ENCODE data around the gene FAM163A. TPM values are rescaled to one million over a fixed set of nuclear protein-coding genes. Genes with fewer than 3 reads are reported as not detected.

FAM163A gene
- total RNA-seq, 1 donor from 2014 or later: not detected

DNA sequence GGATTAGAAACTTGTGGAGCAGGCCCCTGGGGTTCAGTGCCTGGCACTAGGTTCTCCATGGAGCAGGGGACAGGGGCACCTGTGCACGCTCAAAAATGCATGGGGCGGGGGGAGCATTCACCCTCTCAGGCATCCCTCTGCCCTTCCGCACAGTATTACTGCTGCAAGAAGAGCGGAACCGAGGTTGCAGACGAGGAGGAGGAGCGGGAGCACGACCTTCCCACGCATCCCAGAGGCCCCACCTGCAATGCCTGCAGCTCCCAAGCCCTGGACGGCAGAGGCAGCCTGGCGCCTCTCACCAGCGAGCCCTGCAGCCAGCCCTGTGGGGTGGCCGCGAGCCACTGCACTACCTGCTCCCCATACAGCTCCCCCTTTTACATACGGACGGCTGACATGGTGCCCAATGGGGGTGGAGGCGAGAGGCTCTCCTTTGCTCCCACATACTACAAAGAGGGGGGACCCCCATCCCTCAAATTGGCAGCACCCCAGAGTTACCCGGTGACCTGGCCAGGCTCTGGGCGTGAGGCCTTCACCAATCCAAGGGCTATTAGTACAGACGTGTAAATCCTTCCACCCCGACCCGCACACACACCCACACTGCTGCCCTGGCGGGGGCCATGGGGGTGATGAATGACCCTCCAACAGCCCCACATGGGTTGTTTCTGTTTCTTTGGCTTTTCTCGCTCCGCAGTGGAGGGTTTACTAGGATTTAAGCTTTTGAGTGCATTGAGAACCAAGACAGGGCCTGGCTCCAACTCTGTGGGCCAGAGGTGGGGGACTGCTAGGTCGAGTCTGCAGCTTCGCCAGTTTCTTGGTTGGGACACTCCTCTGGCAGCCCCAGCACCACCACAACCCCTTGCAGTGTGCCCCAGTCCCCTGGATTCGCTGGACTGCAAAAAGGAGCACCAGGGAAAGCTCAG is 70.8 kb downstream of the FAM163A start:
- intact Hi-C loops (cut with micrococcal nuclease): loop anchor here (1.0 to 10.0 kb wide), 4 partner anchors 69 to 1279 kb away; partner anchors contain the start of genes TOR1AIP1 and TOR3A

DNA sequence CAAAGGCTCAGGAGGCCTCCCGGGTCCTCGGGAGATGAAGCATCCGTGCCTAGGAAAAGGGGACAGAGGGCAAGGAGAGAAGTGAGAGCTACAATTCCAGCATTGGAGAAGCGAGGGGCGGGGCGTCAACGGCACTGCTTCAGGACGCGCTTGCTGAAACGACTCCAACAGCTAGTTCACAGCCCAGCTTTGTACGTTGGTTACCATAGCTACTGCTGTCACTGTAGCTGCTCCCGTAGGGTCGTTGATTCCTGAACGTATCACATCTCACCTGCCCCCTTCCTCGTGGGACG is 71.4 kb downstream of the FAM163A start:
- intact Hi-C loops (cut with micrococcal nuclease): loop anchor here (1.0 to 10.0 kb wide), 4 partner anchors 68 to 1280 kb away; partner anchors contain the start of genes TOR1AIP1 and TOR3A

DNA sequence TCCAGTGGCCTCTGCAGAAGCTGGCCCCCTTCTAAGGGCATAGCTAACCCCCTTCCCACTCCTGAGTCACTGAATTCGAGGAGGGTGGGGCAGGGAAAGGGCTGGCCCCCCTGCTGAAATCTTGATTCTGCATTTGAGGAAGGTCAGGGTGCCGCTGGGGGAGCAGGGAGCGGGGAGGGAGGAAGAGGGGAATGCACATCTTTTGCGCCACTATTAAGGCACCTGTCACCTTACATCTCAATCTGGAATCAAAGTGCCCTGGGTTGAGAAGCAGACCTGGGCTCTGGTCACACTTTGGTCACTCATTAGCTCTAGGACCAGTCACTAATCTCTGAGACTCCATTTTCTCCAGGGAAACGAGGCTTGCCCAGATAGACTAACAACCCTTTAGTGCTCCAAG is 72.5 kb downstream of the FAM163A start:
- intact Hi-C loops (cut with micrococcal nuclease): loop anchor here (2.0 to 10.0 kb wide), 3 partner anchors 67 to 1281 kb away; partner anchors contain the start of genes TOR1AIP1 and TOR3A

DNA sequence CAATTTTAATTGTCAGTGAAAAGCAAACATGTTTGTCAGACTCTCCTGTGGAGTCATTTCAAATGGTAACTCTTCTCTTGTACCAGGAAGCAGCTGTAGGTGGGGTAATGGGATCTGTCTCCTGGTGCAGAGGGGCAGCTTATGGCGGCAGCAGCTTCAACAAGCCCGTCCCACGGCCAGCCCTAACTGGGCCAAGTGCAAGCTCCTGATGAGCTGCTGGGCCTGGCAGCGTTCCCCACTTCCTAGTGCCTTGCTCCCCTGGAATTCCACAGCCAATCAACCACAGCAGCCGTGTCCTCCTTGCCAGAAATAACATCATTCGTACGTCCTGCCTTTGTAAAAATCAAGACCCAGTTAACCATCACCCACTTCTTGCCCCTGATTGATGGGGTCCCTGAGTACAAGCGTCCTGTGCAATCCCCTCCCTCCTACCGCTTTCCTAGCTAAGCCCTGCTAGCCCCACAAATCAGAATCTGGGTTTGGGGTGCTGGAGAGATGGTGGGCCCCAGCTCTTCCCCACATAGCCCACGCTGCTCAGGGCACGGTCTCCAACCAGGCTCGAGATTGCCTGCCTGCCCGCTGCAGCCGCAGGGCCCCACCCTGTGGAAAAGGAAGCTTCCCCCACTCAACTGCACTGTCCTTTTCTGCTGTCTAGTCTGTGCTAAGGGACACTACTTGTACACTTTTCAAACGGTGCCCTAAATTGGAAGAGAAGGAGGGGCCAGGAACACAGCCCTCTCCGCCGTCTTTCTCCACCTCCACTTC is 73.3 kb downstream of the FAM163A start:
- intact Hi-C loops (cut with micrococcal nuclease): loop anchor here (10.0 kb wide), 1 partner anchor 1282 kb away; no protein-coding TSS in a partner anchor

DNA sequence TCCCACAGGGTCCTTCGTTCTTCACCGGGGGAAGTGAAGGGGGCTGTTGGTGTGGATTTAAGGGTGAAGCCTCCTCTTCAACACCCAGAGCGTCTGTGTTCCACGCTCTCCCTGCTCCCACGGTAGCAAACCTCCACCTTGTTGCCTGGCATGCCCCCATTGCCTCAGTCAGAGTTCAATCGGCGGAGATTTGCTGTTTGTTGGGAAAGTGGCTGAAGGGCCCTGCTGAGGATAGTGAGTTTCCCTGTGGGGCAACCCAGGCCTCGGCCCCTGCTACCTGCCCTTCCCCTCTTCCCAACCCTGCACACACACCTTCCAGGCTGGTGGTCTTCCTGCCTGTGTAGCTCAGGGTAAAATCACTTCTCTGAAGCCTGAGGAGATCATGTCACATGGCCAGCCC is 74.0 kb downstream of the FAM163A start:
- intact Hi-C loops (cut with micrococcal nuclease): loop anchor here (10.0 kb wide), 1 partner anchor 1282 kb away; no protein-coding TSS in a partner anchor

DNA sequence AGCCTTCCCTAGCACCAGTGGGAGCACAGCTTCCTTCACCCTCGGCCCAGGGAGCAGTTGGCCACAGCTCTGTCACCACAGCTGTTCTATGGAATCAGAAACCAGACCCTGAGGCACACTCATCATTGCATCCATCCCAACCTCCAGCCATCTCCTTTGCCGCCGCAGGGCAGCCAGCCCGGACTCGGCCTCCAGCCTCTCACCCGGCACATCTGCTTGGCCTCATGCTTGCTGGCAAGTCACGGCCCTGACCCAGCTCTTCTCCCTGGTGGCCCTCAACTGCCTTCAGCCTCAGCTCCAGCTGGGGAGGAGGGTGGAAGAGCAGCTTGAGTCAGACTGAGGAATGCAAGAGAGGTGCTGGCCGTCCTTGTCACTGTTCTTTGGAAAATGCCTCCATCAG is 74.7 kb downstream of the FAM163A start:
- intact Hi-C loops (cut with micrococcal nuclease): loop anchor here (10.0 kb wide), 1 partner anchor 1283 kb away; no protein-coding TSS in a partner anchor

DNA sequence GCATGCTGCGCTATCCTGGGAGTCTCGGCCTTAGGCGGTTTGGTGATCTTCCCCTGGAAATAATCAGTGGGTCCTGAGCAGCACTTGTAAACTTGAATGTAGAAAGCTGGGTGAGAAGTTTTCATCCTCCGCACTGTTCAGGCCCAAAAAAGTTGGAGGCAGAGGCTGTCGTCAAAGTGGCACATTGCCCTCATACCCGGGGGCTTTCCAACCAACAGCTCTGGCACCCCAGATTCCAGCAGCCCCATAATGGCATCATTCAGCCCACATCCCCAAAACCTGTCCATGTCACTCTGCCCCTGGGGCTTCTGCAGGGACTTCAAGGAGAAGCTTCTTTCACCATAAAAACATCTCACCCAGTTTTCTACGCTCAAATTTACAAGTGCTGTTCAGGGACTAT is 75.2 kb downstream of the FAM163A start:
- intact Hi-C loops (cut with micrococcal nuclease): loop anchor here (10.0 kb wide), 1 partner anchor 1283 kb away; no protein-coding TSS in a partner anchor

DNA sequence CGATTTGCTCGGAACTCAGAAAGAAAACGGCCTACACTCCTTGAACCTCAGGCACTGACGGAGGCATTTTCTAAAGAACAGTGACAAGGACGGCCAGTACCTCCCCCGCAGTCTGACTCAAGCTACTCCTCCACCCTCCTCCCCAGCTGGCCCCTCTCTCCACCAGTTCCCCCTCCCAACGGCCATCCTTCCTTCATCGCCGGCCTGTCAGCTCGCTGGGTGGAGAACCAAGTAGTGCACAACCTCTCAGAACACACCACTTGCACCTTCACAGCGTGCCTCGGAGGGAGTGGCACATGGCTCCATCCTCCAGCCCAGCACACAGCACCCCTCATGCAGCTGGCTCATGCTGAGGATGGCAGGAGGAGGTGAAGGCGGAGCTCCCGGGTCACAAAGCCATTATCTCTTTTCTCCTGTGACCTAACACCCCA is 75.7 kb downstream of the FAM163A start:
- intact Hi-C loops (cut with micrococcal nuclease): loop anchor here (10.0 kb wide), 1 partner anchor 1284 kb away; no protein-coding TSS in a partner anchor

DNA sequence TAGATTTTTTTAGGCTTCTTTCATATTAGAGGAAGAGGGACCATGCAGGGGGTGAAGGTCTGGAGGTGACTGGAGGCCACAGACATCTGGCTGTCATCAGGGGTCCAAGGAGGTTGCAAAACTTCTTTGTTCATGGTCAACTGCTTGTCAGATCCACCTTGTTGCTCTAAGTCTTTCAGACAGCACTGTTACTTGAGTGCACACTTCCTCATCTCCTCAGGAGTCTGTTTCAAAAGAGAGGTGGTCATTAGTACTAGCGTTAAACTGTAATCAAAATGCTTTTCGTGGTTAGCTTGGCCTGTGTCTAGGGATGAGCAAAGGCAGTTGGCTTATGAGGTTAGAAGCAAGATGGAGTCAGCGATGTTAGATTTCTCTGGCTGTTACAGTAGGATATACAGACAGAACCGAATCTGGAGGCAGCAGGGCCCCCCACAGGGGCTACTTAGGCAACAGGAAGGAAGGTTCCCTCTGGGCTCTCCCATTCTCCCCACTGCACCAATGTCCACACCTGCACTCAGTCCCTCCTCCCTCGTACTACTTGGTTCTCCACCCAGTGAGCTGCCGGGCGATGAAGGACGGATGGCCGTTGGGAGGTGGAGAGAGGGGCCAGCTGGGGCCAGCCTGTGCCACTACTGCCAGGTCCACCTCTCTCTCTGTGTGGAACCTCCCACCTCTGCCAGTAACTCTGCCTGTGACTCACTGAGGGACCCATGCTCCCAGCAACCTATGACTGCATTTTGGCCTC is 77.3 kb downstream of the FAM163A start:
- intact Hi-C loops (cut with micrococcal nuclease): no loop called here

DNA sequence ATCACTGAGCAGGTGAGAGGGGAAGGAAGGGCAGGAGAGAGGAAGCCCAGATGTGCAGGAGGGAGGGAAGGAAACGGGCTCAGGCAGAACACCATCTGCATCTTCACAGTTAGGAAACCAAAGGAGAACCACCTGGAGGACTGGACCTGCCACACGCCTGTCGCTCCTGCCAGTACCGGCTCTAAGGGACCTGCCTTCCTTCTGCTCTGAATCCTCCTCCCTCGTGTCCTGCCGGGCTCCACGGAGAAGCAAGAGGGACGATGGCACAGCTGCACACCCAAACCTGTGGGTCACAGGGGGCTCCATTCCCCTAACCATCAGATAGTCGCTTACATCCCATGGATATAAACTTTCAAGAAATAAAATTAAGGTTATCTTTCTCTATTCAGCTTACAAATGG is 78.4 kb downstream of the FAM163A start:
- intact Hi-C loops (cut with micrococcal nuclease): no loop called here

DNA sequence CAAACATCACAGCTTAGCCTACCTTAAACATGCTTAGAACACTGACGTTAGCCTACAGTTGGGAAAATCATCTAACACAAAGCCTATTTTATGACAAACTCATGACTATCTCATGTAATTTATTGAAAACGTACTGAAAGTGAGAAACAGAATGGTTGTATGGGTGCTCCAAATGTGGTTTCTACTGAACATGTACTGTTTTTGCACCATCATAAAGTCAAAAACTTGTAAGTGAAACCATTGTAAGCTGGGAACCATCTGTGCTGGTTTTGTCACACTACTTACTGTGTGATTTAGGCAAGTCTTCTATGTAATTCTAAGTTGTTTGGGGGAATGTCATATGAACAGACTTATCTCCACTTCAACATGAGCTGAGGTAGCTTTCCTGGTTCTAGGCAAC is 79.0 kb downstream of the FAM163A start:
- intact Hi-C loops (cut with micrococcal nuclease): no loop called here

DNA sequence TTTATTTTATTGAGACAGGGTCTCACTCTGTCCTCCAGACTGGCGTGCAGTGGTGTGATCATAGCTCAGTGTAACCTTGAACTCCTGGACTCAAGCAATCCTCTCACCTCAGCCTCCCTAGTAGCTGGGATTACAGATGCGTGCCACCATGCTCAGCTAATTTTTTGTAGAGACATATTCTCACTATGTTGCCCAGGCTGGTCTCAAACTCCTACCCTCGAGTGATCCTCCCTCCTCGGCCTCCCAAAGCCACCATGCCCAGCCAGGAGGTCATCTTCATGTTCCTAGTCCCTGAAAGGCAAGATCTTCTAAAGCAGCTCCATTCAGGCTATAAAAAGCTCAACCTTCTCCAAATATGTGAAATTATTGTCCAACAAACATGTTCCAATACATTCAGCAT is 80.6 kb downstream of the FAM163A start:
- intact Hi-C loops (cut with micrococcal nuclease): no loop called here

DNA sequence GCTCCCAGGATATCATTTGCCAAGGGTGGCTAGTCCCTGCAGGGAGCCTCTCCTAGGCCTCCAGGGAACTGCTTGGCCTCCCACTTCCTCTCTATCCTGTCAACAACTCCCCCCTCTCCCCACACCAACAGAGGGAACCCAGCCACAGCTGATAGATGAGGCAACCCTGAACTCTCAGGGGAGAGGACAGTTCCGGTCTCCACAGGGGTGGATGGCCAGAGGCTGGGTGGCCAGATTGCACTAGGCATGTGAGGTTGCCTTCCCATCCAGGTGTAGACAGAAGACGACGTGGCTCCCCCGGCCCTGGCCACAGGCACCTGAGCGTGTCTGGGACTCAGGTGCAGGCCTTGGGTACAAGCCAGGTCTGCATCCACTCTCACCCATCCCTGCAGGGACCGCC is 81.2 kb downstream of the FAM163A start:
- intact Hi-C loops (cut with micrococcal nuclease): no loop called here

DNA sequence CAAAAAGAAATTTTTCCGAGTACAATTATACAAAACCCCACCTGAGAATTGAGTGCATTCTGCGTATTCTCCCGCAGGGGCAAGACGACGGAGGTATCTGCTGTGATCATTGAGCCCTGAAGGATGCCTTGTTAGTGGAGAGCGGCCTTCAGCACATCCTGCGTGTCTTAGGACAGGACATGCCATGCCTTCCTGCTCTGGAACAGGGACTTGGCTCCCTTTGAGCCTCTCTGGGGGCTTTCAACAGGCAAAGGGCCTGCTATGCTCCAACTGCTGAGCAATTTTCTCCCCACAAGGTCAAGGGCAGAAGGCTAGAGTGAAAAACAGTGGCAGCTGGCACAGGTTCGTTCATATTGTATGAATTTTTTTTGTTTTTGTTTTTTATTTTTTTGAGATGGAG is 82.1 kb downstream of the FAM163A start:
- intact Hi-C loops (cut with micrococcal nuclease): no loop called here

DNA sequence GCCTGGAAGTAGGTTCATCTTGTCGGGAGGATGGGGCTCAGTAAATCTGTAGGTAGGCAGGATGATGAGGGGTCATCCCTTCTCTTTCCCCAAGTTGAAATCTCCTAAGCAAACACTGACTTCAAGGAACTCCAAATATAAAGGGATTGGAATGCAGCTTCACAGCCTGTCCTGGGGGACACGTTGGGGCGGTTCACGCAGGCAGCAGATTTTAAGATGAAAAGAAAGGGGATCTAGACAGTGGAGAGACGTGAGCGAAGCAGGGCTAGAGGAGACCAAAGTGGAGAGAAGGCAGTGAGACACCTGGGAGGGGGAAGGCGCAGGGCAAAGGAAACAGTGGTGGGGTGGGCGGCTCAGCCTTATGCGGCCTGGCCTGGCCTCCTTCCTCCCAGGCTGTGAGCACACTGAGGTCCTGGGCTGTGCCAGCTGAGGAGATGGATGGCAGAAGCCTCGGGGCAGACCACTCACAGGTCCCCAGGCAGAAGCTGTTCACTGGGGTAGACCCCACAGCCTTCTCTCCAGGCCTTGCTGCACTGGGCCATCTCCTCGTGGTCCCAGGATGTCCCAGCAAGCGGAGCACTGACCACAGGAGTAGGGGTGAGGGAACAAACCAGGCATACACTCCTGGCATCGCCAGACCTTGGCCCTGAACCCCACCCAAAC is 82.8 kb downstream of the FAM163A start:
- intact Hi-C loops (cut with micrococcal nuclease): no loop called here

DNA sequence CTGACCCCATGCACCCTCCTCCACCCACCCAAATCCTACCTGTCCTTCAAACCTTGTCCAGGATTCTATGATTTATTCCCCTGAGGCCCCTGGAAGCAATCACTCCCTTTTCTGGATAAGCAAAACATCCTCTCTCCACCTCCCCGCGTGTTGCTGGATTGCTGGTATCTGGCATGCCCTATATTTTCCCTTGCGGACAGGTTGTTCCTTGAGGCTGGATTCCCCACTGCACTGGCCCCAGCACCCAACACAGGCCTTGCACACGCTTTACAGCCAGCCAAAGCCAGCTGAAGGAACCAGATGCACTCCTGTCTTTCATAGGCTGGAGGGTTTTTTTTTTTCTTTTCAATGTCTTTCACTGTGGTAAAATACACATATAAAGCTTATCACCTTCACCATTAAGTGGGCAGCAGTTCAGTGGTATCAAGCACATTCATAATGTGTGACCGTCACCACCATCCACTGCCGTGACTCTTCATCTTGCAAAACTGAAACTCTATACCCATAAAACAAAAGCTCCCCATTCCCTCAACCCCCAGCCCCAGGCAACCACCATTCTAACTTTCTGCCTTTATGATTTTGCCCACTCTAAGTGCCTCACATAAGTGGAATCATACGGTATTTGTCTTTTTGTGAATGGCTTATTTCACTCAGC is 83.7 kb downstream of the FAM163A start:
- intact Hi-C loops (cut with micrococcal nuclease): no loop called here

DNA sequence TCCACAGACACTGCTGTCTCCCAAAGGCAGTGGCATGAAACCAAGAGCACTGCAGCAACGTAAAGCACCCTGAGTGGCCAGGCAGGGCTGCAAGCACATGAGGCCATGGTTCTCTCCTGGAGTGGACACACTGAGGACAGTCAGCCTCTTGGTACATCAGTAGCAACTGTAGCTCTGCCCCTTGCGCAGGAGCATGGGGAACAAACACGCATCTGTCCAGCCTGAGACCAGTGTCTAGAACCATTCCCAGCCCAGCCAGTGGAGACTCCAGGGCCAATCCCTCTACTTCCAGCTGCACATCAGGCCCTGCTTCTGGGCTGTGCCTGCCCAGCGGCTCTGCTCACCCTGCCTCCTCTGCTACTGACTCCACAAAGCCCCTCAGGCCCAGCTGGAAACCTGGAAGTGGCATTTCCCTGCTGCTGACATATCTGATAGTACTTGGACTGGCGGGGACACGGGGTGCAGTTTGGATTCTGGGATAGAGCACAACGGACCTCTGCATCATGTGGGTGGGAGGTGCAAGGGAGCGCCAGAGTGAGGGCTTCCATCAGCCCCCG is 85.5 kb downstream of the FAM163A start:
- intact Hi-C loops (cut with micrococcal nuclease): no loop called here

DNA sequence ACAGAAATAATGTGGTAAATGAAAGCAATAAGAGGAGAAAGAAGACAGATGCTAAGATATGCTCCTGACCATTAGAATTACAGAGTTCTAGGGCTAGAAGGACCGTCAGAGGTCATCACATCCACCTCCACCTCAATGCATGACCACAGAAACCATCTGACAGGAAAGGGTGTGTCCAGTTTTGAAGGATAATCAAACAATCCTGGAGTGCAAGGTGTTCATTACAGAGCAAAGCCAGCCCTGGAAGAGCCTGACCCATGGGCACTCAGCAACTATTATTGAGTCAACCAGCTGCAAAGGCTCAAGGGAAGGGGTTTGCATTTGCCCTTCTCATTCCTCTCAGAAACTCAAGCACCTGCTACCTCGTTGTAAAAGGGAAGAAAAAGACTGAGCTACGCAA is 88.1 kb downstream of the FAM163A start:
- intact Hi-C loops (cut with micrococcal nuclease): no loop called here

DNA sequence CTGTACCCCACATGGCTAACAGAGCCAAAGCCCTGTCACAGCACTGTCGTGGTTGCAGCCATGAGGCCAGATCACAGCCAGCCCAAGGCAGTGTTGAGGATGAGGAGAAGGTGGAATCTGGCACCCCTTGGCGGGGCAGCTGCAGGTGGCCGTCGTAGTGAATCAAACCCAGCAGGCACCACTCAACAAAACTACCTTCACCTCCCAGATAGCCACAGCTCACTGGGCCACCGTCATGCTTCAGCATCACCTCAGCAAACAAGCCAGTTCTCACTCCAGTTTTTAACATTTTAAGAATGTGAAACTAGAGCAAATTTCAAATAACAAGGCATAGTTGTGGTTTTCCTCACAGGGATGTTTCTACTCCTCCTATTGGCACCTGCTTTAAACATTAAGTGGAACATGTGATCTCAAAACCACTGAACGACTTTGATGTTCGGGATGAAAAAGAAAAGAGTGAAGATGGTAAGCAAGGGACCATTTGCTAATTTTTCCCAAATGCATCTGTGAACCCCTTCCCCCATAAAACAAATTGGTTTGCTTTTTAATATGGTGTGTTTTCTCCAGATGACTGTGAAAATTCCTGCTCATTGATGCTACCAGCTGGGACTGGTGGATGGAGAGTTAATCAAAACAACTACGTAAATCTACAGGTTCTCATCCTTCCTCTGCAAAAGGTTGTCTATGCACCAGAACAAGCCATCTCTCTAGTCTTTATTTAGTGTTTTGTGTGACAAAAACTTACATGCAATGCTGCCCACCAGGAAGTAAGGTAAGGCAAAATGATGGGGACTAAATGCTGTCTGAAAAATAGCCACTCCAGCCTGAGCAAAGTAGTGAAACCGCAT is 89.0 kb downstream of the FAM163A start:
- intact Hi-C loops (cut with micrococcal nuclease): no loop called here
